ENCODE data around the gene RRP9. TPM values are rescaled to one million over a fixed set of nuclear protein-coding genes. Genes with fewer than 3 reads are reported as not detected.
"Not testable (repeated sequence)": the region's sequence is repeated elsewhere in the genome, so short reads cannot be mapped to it uniquely, and the experiment has no call there.

Gene RRP9
- total and polyA plus RNA-seq, 9 donors, result 4.9 to 32.7 (median 16.8) TPM

GRCh38 chr3:51929420-51930003, 12.2 kb downstream of the RRP9 start:
- Histone ChIP-seq H3K4me1 (ENCODE audit: insufficient read depth) (no peaks in the 10 kb centered on the region), H3K9me3 (no peaks in the 10 kb centered on the region), H3K36me3 (no peaks in the 10 kb centered on the region), H3K27me3 (no peaks in the 10 kb centered on the region), H3K4me3 (no peak overlapping the region), H3K27ac (no peak overlapping the region)
- DNase-seq, result no peak
- intact Hi-C loops (cut with DNase I), result no loop called here
- 66 to 77% (median 69%) methylated on average over 5 of the region's 5 CpGs for WGBS, 3 donors
- no peak for TF ChIP-seq CTCF (IDR thresholded peaks at IDR 0.05)
- TF ChIP-seq POLR2A (IDR thresholded peaks at IDR 0.05), result no peak
- TF ChIP-seq EP300 (IDR thresholded peaks at IDR 0.05), result no peak

- H3K4me1 ChIP-seq (ENCODE audit: insufficient read depth); DNase-seq; H3K27me3 ChIP-seq; H3K27ac ChIP-seq; H3K9me3 ChIP-seq; intact Hi-C loops (cut with DNase I); H3K36me3 ChIP-seq; H3K4me3 ChIP-seq: not testable (repeated sequence)
- 74 to 85% (median 77%) methylated on average over 2 to 3 of the region's 3 CpGs for WGBS, 3 donors
Observed at GRCh38 chr3:51928981-51929380, 12.7 kb downstream of the RRP9 start.

GRCh38 chr3:51928438-51928837, 13.3 kb downstream of the RRP9 start:
- WGBS, 3 donors, result 91 to 95% (median 91%) methylated on average over 7 of the region's 7 CpGs
- no peak for DNase-seq
- Histone ChIP-seq H3K9me3 (no peaks in the 10 kb centered on the region), H3K27ac (no peak overlapping the region), H3K27me3 (no peaks in the 10 kb centered on the region), H3K4me1 (ENCODE audit: insufficient read depth) (no peaks in the 10 kb centered on the region), H3K4me3 (no peak overlapping the region), H3K36me3 (no peaks in the 10 kb centered on the region)
- TF ChIP-seq EP300 (IDR thresholded peaks at IDR 0.05), result no peak
- TF ChIP-seq POLR2A (IDR thresholded peaks at IDR 0.05), result no peak
- no peak for TF ChIP-seq CTCF (IDR thresholded peaks at IDR 0.05)
- intact Hi-C loops (cut with DNase I), result no loop called here

GRCh38 chr3:51927061-51927977, 14.4 kb downstream of the RRP9 start:
- H3K4me1 ChIP-seq (ENCODE audit: insufficient read depth), result no peaks in the 10 kb centered on the region
- TF ChIP-seq CTCF (IDR thresholded peaks at IDR 0.05), result no peak
- TF ChIP-seq EP300 (IDR thresholded peaks at IDR 0.05), result no peak
- TF ChIP-seq POLR2A (IDR thresholded peaks at IDR 0.05), result no peak
- intact Hi-C loops (cut with DNase I), result no loop called here
- no peaks in the 10 kb centered on the region for H3K27me3 ChIP-seq
- no peaks in the 10 kb centered on the region for H3K9me3 ChIP-seq
- WGBS, 3 donors, result 90 to 97% (median 96%) methylated on average over 5 of the region's 5 CpGs
- no peak overlapping the region for H3K4me3 ChIP-seq
- no peak for DNase-seq
- H3K27ac ChIP-seq, result no peak overlapping the region
- no peaks in the 10 kb centered on the region for H3K36me3 ChIP-seq

- intact Hi-C loops (cut with DNase I), result no loop called here
- Histone ChIP-seq H3K27me3 (no peaks in the 10 kb centered on the region), H3K4me3 (no peak overlapping the region), H3K36me3 (no peaks in the 10 kb centered on the region), H3K9me3 (no peaks in the 10 kb centered on the region), H3K27ac (no peak overlapping the region), H3K4me1 (ENCODE audit: insufficient read depth) (no peaks in the 10 kb centered on the region)
- WGBS, 3 donors, result 77 to 81% (median 80%) methylated on average over 11 of the region's 11 CpGs
- no peak for TF ChIP-seq EP300 (IDR thresholded peaks at IDR 0.05)
- TF ChIP-seq POLR2A (IDR thresholded peaks at IDR 0.05), result no peak
- no peak for TF ChIP-seq CTCF (IDR thresholded peaks at IDR 0.05)
- no peak for DNase-seq
Observed at GRCh38 chr3:51921081-51921578, 20.6 kb downstream of the RRP9 start.
